NCI-H526 treated with DMSO at 0.1 percent for 48 hours (cell line): ENCODE results near the gene TTYH1.

Experiments
- DNase-seq: peaks from one replicate; lab custom pipeline; 2025; lab: John Stamatoyannopoulos, UW

TTYH1 gene

GRCh38 chr19:54392105-54392504, 23.2 kb upstream of the TTYH1 start:
- no peak for DNase-seq

GRCh38 chr19:54393381-54393780, 21.9 kb upstream of the TTYH1 start:
- DNase-seq, result no peak

- no peak for DNase-seq
Measured at GRCh38 chr19:54395685-54396084, 19.6 kb upstream of the TTYH1 start.

- DNase-seq, result no peak
Measured at GRCh38 chr19:54399189-54399588, 16.1 kb upstream of the TTYH1 start.

GRCh38 chr19:54400913-54401312, 14.4 kb upstream of the TTYH1 start:
- no peak for DNase-seq

- no peak for DNase-seq
Measured at GRCh38 chr19:54403054-54403453, 12.2 kb upstream of the TTYH1 start.

GRCh38 chr19:54405628-54406027, 9.6 kb upstream of the TTYH1 start:
- no peak for DNase-seq

GRCh38 chr19:54407780-54408179, 7.5 kb upstream of the TTYH1 start:
- no peak for DNase-seq

- no peak for DNase-seq
Measured at GRCh38 chr19:54408456-54409026, 6.7 kb upstream of the TTYH1 start.

- no peak for DNase-seq
Measured at GRCh38 chr19:54411033-54411432, 4.2 kb upstream of the TTYH1 start.

- DNase-seq, result no peak
Measured at GRCh38 chr19:54412877-54413276, 2.4 kb upstream of the TTYH1 start.

GRCh38 chr19:54414156-54414555, 1.1 kb upstream of the TTYH1 start:
- no peak for DNase-seq

- no peak for DNase-seq
Measured at GRCh38 chr19:54415901-54416673, 823 bp downstream of the TTYH1 start.

GRCh38 chr19:54416695-54417491, 1.6 kb downstream of the TTYH1 start:
- DNase-seq, result no peak

GRCh38 chr19:54418030-54418929, 3.0 kb downstream of the TTYH1 start:
- no peak for DNase-seq

- no peak for DNase-seq
Measured at GRCh38 chr19:54418930-54419800, 3.9 kb downstream of the TTYH1 start.

- DNase-seq, result no peak
Measured at GRCh38 chr19:54420068-54420382, 4.8 kb downstream of the TTYH1 start.

- DNase-seq, result no peak
Measured at GRCh38 chr19:54420383-54421168, 5.3 kb downstream of the TTYH1 start.

GRCh38 chr19:54421169-54421516, 5.9 kb downstream of the TTYH1 start:
- no peak for DNase-seq

- no peak for DNase-seq
Measured at GRCh38 chr19:54421521-54421920, 6.3 kb downstream of the TTYH1 start.

- DNase-seq, result no peak
Measured at GRCh38 chr19:54422136-54422535, 6.9 kb downstream of the TTYH1 start.
